Measurements from ENCODE around the gene DPYD. TPM values are rescaled to one million over a fixed set of nuclear protein-coding genes. Genes with fewer than 3 reads are reported as not detected.

The DPYD gene
- total and polyA plus RNA-seq, 9 of the 15 experiments (the other 6 are each of a cell fraction or from before 2014, with no cell fraction given), result 0.03 to 0.25 (median 0.08) TPM; not detected in 2

GRCh38 chr1:97298966-97299365 is 621.9 kb downstream of the DPYD start:
- DNase-seq (ENCODE audit: extremely low read depth in 1 of 4, low spot score in 3 of 4), result no peak
- intact Hi-C loops (cut with micrococcal nuclease), result no loop called here
- Histone ChIP-seq H2AFZ (ENCODE audit: low read depth, low read length) (no peak overlapping the region), H4K20me1 (replicated peaks; ENCODE audit: control insufficient read depth, insufficient read depth, low read length) (no peaks in the 10 kb centered on the region), H3K27ac (ENCODE audit: extremely low read depth, low read depth, low read length) (no peak overlapping the region), H3K9me3 (replicated peaks; ENCODE audit: control insufficient read depth, insufficient read depth, low read depth, low read length) (no peaks in the 10 kb centered on the region; the same call in 1 of the 2 replicates), H3K79me2 (ENCODE audit: control insufficient read depth, insufficient read depth, low read length) (no peaks in the 10 kb centered on the region), H3K4me2 (ENCODE audit: insufficient read depth, low read length) (no peak overlapping the region), H3K4me3 (no peak overlapping the region), H3K36me3 (ENCODE audit: control insufficient read depth, insufficient read depth, low read length) (no peaks in the 10 kb centered on the region), H3K9ac (ENCODE audit: insufficient read depth in 1 of 2, low read depth in 2 of 2, low read length in 2 of 2) (no peak overlapping the region), H3K27me3 (ENCODE audit: control insufficient read depth in 2 of 2, insufficient read depth in 2 of 2, low read length in 2 of 2) (no peaks in the 10 kb centered on the region), H3K9me1 (ENCODE audit: control insufficient read depth, insufficient read depth, low read length) (no peaks in the 10 kb centered on the region), H3K4me1 (replicated peaks in 1 of 2; ENCODE audit: control insufficient read depth in 2 of 2, insufficient read depth in 2 of 2, low read length in 2 of 2) (no peaks in the 10 kb centered on the region)
- ATAC-seq, result no peak
- no peak for FAIRE-seq
- TF ChIP-seq ZNF740 (CRISPR knock-in tag; IDR thresholded peaks at IDR 0.05) (no peak), ZNF740 (tag; IDR thresholded peaks at IDR 0.05) (no peak), STAT5A (IDR thresholded peaks at IDR 0.05; ENCODE audit: borderline replicate concordance, low read length) (no peak)
- ChIA-PET CTCF (ENCODE audit: low intra/inter-chr PET ratio) (no interaction called here), POLR2A (no interaction called here)
- in situ Hi-C loops (cut with MboI), result no loop called here
- WGBS (ENCODE audit: insufficient coverage, low coverage, missing lambda C conversion rate), result 0% methylated on average over 1 of the region's 1 CpG
- no TSS peak for BruUV-seq (replicated peaks)

GRCh38 chr1:97297611-97298010 is 623.2 kb downstream of the DPYD start:
- no TSS peak for BruUV-seq (replicated peaks)
- FAIRE-seq, result no peak
- no peak overlapping the region for H3K27ac ChIP-seq (ENCODE audit: extremely low read depth, low read depth, low read length)
- no peak for TF ChIP-seq FOS (IDR thresholded peaks at IDR 0.05; ENCODE audit: extremely low read depth, insufficient read length)
- no peak for TF ChIP-seq E2F3 (CRISPR knock-in tag; IDR thresholded peaks at IDR 0.05)
- no peak for TF ChIP-seq NR0B1 (IDR thresholded peaks at IDR 0.05; ENCODE audit: partially characterized antibody)
- no peak for TF ChIP-seq GABPA (tag; conservative IDR thresholded peaks at IDR 0.05; ENCODE audit: low read depth)
- TF ChIP-seq RNF2 (IDR thresholded peaks at IDR 0.05), result no peak
- TF ChIP-seq ZNF511 (CRISPR knock-in tag; IDR thresholded peaks at IDR 0.05), result no peak
- TF ChIP-seq NFIX (CRISPR knock-in tag; IDR thresholded peaks at IDR 0.05; ENCODE audit: low read depth), result no peak
- no peak for TF ChIP-seq SRSF7 (optimal IDR thresholded peaks at IDR 0.05; ENCODE audit: low read depth, low read length)
- no peak for TF ChIP-seq MTA2 (IDR thresholded peaks at IDR 0.05; ENCODE audit: low read depth)
- no peak for TF ChIP-seq ZNF780A (CRISPR knock-in tag; IDR thresholded peaks at IDR 0.05)
- no peak for TF ChIP-seq MCM7 (IDR thresholded peaks at IDR 0.05)
- no peak for TF ChIP-seq KHSRP (IDR thresholded peaks at IDR 0.05)

More at GRCh38 chr1:97297611-97298010, 623.2 kb downstream of the DPYD start:
- POLR2A ChIA-PET, result no interaction called here
- Histone ChIP-seq H3K4me1 (replicated peaks in 1 of 2; ENCODE audit: control insufficient read depth in 2 of 2, insufficient read depth in 2 of 2, low read length in 2 of 2) (no peaks in the 10 kb centered on the region), H3K9me1 (ENCODE audit: control insufficient read depth, insufficient read depth, low read length) (no peaks in the 10 kb centered on the region), H3K9me3 (replicated peaks; ENCODE audit: control insufficient read depth, insufficient read depth, low read depth, low read length) (no peaks in the 10 kb centered on the region; the same call in 1 of the 2 replicates), H3K27me3 (ENCODE audit: control insufficient read depth in 2 of 2, insufficient read depth in 2 of 2, low read length in 2 of 2) (no peaks in the 10 kb centered on the region), H3K79me2 (ENCODE audit: control insufficient read depth, insufficient read depth, low read length) (no peaks in the 10 kb centered on the region), H2AFZ (ENCODE audit: low read depth, low read length) (no peak overlapping the region), H3K4me3 (no peak overlapping the region), H4K20me1 (replicated peaks; ENCODE audit: control insufficient read depth, insufficient read depth, low read length) (no peaks in the 10 kb centered on the region), H3K9ac (ENCODE audit: insufficient read depth in 1 of 2, low read depth in 2 of 2, low read length in 2 of 2) (no peak overlapping the region), H3K4me2 (ENCODE audit: insufficient read depth, low read length) (no peak overlapping the region), H3K36me3 (ENCODE audit: control insufficient read depth, insufficient read depth, low read length) (no peaks in the 10 kb centered on the region)
- CTCF ChIA-PET (ENCODE audit: low intra/inter-chr PET ratio), result no interaction called here
- intact Hi-C loops (cut with micrococcal nuclease), result no loop called here
- DNase-seq (ENCODE audit: extremely low read depth in 1 of 4, low spot score in 3 of 4) (no peak), ATAC-seq (no peak)
- in situ Hi-C loops (cut with MboI), result no loop called here
- 0% methylated on average over 2 of the region's 2 CpGs for WGBS (ENCODE audit: insufficient coverage, low coverage, missing lambda C conversion rate)
